Kidney tubule cell (primary cell): ENCODE measurements around the gene FBN1.
A peak's percentile ranks its signal among the peaks of the same experiment; 100 is the strongest.

ENCODE experiments used
- DNase-seq: peaks from one replicate; pipeline ENCODE4 v3.0.0-alpha.2; 2018; ENCODE audit warnings: low spot score

FBN1 gene

GRCh38 chr15:48426941-48427340 is 218.6 kb downstream of the FBN1 start:
- no peak for DNase-seq

DNA sequence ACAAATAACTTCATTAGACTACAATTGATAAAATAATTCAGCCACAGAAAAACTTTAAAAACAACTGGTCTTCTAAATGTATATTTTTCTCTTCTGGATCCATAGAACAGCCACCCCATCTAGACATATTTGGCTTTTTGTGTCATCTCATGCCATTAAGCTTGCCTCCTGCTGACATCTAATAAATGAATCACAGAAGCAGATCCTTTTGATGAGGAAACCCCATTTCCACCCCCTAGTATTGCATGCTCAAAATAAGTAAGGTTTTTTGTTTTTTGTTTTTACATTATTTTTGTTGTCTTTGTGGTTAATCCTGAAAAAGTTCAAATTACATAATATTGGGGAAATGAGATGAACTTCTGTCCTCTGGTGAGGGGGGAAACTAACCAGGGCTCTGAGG is 219.5 kb downstream of the FBN1 start:
- no peak for DNase-seq

DNA sequence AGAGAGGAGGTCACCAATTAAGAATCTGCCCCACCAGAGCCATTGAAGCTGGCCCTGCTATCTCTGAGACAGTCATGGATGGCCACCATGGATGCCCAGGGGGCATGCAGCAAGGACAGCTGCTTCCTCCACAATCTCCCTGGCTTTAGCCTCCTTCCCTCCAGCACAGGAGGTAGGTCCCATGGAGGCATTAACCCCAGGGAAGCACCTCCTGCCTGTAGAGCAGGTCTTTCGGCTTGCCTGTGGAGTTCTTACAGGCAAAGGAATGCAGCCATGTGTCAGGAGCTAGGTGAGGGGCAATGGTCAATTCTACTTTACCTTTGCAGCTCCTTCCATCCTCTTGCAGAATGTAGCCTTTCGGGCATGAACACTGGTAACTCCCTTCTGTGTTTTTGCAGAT is 220.5 kb downstream of the FBN1 start:
- no peak for DNase-seq

GRCh38 chr15:48423896-48424475 is 221.5 kb downstream of the FBN1 start:
- DNase-seq, result peak; percentile 18

DNA sequence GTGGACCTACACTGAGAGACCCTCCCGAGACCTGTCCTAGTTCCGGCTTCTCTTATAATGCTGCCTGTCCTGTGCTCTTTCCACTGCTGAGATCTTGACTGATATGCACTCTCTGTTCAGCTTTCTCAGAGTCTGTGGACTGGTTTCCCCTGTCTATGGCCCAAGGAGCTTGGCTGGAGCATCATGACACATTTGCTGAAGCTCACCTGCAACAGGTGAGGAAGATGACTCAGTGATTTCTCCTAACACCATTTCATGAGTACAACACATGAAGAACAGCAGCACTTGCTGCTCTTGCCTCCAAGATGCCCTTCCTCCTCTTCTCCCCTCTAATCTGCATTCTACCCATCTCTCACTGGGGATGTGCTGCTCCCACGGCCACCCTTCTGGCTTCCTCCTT is 222.2 kb downstream of the FBN1 start:
- no peak for DNase-seq

GRCh38 chr15:48422401-48422800 is 223.1 kb downstream of the FBN1 start:
- DNase-seq, result no peak

DNA sequence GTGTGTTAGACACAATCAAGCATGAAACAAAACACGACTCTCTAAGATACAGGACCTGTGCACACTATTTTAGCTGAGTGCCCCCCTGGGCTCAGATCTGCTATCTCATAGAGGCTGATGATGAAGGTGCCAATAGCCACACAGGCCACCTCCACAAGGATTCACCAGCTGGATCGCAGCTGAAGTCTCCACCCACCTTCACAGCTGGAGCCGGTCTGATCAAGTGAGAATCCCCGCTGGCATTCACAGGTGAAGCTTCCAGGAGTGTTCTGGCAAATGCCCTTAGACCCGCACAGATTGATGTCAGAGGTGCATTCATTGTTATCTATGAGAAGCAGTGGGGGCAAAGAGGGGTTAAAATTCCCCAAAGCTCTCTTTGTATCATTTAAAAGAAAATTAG is 224.1 kb downstream of the FBN1 start:
- no peak for DNase-seq

DNA sequence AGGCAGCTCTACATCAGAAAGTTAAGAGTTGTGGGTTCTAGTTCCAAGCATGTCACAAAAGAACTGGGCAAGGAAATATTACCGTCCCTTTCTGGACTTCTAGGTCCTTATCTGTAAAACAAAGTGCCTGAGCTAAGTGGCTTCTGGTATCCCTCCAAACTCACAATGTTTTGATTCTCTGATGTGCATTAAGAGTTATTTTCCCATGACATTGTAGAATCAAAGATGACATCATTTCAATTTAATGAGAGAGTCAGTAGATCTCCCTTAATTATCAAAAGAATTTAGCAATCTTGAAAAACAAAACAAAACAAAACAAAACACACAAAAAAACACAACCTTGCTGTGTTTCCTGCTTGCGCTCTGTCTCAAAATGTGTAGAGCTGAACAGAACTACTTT is 225.6 kb downstream of the FBN1 start:
- DNase-seq, result no peak

DNA sequence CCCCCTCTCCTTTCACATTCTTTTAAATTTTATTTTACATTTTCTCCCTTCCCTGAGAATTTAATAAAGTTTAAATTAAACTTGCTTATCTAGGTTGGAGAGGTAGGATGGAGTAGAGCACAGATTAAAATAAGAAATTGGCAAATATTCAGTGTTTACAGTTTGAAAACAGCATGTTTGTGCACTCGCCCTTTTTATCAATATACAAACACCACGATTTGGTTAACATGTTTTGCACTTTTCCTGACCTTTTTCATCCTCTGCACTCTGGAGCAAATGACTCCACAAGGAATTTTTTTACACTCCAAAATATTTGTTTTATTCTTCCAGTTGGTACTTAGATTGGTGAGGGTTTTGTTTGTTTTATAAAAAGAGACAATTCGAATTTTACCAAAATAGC is 227.2 kb downstream of the FBN1 start:
- no peak for DNase-seq

DNA sequence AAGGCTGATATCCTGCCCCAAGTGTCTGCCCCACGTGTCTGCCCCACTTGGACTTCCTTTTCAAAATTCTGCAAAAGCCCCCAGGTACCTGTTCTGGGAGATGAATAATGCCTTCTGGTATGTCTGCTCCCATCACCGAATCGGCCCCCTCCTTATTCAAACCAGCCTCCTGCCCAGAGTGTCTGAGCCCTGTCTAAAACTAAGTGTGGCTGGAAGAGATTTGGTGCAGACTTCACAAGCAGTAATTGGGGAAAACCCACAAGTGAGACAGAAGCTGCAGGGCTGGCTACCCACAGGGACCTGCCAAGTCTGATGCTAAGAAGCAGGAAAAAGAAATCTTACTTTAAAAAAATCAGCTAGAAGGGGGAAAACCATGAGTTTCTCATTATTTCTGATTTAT is 229.2 kb downstream of the FBN1 start:
- no peak for DNase-seq

- DNase-seq, result no peak
Observed at GRCh38 chr15:48415036-48415886, 230.2 kb downstream of the FBN1 start.

DNA sequence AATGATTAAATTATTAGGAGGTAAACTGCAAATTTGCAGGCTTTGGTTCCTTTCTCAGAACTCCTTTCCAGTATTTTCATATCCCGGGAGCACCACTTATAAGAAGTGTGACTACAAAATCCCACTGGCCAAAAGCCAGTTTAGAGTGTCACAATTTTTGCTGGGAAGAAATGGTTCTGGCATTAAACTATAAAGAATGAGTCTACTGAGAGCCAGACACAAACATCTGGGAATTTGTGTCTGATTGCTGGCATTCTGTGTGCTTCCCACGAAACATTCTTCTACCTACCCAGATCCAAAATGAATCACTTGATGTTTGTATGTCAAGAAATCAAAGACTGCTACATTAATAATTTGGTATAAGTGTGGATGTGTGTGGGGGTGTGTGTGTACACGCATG is 231.5 kb downstream of the FBN1 start:
- no peak for DNase-seq

GRCh38 chr15:48413304-48413703 is 232.2 kb downstream of the FBN1 start:
- no peak for DNase-seq

DNA sequence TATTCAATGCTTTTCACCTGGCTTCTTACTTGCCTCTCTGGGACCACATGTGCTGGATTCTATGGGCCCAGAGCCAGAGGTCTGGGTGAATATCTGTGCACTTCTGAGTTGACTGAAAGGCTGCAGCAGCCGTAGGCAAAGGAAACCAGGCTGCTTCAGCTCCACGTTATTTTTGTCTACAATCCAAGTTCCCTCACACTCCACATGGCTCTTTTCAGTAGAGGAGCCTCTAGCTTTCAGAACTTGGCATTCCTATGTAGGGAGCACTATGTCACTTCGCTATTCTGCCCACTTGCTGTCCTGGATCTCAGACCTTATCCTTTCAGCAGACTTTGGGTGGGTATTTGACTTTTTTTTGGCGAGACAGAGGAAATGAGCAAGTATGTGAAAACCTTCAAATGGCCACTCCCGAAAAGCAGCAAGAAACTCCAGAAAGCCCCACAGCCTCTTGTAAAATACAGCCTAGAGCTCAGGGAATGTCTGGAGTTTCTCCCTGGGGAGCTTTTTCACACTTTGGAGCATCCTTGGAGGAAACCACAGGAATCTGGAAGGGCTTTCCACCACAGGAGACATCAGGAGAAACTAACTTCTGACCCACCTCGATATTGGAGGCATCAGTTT is 233.4 kb downstream of the FBN1 start:
- DNase-seq, result no peak

- no peak for DNase-seq
Observed at GRCh38 chr15:48409623-48410022, 235.9 kb downstream of the FBN1 start.

- no peak for DNase-seq
Observed at GRCh38 chr15:48408327-48408726, 237.2 kb downstream of the FBN1 start.

DNA sequence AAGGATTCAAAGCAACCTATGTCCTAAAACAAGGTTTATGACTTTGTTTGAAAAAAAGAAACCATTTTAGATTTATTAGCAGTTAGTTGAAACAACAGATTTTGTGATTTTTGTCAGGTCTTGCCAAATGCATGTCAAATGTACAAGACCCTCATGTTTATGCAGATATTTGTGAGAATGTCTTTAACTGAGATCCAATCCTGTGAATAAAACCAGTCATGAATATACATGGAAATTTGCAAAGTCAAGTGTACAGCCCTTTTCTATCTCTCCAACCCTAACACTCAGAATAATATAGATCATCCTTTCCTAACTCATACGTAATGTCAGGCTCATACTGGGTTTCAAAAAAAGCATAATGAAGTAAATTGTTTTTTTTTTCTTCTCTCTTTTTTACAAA is 237.9 kb downstream of the FBN1 start:
- DNase-seq, result no peak

DNA sequence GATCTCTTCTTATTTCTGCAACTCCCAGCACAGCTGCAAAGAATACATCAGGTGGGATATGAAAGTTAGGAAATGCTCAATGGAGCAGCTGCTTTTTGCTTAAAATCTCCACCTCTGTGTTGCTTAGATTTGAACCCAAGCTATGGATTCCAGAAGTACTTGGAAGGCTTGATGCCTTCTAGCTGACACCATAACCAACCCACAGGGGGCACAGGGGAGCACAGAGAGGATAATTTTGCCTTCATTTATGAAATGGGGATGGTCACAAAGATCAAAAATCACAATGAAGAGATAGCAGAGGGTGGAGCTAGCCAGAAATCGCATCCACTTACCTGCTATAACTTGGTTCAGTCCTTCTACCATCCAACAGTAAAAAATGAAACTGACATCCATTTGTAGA is 238.6 kb downstream of the FBN1 start:
- no peak for DNase-seq

DNA sequence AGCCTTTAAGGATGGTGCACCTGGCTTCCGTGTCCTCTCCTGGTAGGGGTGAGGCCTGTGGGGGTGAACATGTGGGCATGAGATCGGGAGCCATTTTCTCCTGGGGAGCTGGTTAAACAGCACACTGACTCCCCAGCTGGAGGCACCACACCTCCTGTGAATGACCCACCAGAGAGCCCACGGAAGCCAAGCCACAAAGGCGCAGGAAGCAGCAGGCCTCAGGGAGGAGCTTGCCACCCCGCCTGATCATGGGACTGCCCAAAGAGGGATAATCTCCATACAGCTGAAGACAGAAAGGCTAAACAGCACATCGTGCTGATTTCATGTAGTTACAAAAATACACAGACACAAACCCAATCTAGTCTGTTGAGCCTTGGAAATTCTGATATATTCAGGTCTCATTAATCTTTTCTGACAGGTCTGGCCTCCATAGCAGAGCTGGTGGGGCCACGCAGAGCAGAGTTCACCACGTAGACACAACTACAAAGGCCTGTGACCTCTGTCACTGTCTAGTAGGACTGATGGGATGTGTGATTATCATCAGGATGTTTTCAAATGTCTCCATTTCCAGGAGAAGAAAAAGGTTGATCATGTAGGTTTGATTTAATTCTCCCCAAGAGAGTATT is 239.1 kb downstream of the FBN1 start:
- no peak for DNase-seq

DNA sequence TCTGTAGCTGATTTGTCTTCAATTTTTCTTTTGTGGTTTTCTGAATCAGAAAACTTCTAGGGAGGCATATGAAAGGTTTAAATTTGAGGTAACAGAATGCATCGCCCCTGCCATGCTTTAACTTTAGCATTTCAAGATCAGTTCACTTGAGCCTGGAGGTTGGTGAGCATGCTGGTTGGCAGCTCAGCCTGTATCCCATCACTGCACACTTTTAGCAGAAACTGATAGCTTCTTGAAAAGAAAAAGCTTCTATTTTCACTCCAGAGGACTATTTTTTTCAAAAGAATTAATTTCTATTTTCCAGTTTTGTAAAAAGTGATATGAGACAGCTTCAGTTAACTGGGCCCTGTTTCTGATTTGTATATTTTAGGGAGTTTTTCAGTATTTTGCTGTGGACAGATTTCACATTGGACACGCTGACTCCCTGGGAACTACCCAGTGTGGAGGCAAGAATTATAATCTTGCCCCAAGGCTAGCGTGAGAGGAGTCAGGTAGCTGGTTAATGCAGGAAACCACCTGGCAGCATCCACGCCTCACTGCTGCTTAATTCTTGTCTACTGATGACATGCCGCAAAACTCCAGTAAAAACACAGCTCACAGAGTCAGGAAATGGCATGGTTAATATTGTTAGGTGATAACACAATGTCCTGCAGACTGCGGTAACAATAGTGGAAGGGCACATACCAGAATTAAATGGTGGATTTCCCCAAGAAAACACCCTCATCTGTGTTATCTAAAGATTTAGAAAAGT is 242.9 kb downstream of the FBN1 start:
- DNase-seq, result peak; percentile 75

- DNase-seq, result no peak
Observed at GRCh38 chr15:48400086-48400485, 245.4 kb downstream of the FBN1 start.

GRCh38 chr15:48397841-48398240 is 247.7 kb downstream of the FBN1 start:
- no peak for DNase-seq
